Measurements from ENCODE around the gene OPA3.
A peak's percentile ranks its signal among the peaks of the same experiment; 100 is the strongest.

The OPA3 gene

DNA sequence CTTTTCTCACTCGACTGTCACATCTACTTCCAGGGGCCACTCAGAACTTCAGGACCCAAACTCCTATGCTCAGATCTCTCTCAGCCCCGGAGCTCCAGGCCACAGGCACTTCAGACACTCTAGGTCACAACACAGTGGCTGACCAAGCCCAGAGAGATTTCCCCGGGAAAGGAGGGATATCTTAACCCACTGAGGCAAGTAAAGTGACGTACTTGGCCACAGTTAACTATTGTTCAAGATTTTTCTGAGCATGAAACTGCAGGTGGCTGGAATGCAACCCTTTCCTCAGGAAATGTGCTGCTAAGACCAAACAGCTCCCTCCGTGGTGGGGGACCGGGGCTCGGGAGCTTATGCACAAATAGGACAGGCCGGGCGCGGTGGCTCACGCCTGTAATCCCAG, 23.9 kb downstream of the OPA3 start:
- TF ChIP-seq CTCF (IDR thresholded peaks at IDR 0.05; ENCODE audit: low read depth, low read length), result no peak
- H3K4me3 ChIP-seq (ENCODE audit: low read depth, low read length), result no peak overlapping the region

- no peak for TF ChIP-seq CTCF (IDR thresholded peaks at IDR 0.05; ENCODE audit: low read depth, low read length)
- no peak overlapping the region for H3K4me3 ChIP-seq (ENCODE audit: low read depth, low read length)
Observed at GRCh38 chr19:45560038-45560437, 24.6 kb downstream of the OPA3 start.

DNA sequence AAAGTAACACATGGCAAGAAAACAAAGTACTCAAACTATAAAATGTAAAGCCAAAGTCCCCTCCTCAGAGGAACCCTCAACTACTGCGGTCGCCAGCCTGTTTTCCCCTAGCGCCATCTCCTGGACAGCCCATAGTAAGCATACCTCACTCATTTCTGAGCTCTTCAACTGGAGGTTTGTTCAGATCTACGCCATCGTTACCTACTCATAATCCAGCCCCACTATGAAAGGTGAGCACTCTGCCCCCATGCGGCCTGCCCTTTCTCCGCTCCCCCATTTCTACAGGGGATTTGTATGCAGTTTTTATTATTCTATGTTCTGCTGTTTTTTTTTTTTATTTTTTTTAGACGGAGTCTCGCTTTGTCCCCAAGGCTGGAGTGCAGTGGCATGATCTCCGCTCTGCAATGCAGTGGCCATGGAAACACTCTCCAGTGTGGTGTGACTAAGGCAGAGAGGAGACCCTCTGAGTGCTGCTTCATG, 26.2 kb downstream of the OPA3 start:
- TF ChIP-seq CTCF (IDR thresholded peaks at IDR 0.05; ENCODE audit: low read depth, low read length), result peak; percentile 53
- no peak overlapping the region for H3K4me3 ChIP-seq (ENCODE audit: low read depth, low read length)

DNA sequence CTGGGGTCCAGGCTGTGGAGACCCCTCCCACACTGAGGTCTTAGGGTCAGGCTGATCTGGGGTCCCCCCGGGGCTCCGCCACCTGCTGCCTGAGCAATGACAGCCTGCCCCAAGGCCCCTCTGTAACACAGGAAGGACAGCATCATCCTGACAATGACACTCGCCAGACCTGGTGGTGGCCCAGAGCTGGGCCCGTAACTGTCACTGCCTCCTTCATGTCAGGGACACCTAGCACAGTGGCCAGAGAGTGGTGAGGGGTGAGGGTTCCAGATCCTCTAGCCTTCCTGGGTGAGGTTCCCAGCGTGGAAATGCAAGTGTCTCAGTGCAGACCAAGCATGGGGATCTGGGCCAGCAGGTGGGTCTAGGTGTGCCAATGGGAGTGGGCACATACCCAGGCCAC, 27.8 kb downstream of the OPA3 start:
- H3K4me3 ChIP-seq (ENCODE audit: low read depth, low read length), result no peak overlapping the region
- no peak for TF ChIP-seq CTCF (IDR thresholded peaks at IDR 0.05; ENCODE audit: low read depth, low read length)

- no peak for TF ChIP-seq CTCF (IDR thresholded peaks at IDR 0.05; ENCODE audit: low read depth, low read length)
- no peak overlapping the region for H3K4me3 ChIP-seq (ENCODE audit: low read depth, low read length)
Observed at GRCh38 chr19:45554481-45554880, 30.1 kb downstream of the OPA3 start.

DNA sequence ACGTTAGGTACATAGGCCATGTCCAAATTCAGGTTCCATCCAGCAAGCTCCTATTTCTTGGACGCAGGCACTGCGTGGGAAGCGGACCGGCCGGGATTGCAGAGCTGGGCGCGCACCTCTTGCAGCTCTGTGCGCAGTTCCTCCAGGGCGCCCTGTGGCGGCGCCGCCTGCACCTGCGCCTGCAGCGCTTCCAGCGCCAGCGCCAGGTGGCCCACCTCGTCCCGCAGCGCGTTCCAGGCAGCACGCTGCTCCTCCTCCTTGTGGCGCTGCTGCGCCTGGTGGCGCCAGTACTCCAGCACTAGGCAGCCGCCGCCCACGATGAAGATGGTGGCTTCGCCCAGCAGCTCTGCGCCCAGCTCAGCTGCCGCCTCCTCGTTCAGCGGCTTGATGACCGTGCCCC, 31.1 kb downstream of the OPA3 start:
- no peak overlapping the region for H3K4me3 ChIP-seq (ENCODE audit: low read depth, low read length)
- no peak for TF ChIP-seq CTCF (IDR thresholded peaks at IDR 0.05; ENCODE audit: low read depth, low read length)

- no peak overlapping the region for H3K4me3 ChIP-seq (ENCODE audit: low read depth, low read length)
Observed at GRCh38 chr19:45547965-45548609, 36.5 kb downstream of the OPA3 start.

More at GRCh38 chr19:45547965-45548609, 36.5 kb downstream of the OPA3 start:
- no peak for TF ChIP-seq CTCF (IDR thresholded peaks at IDR 0.05; ENCODE audit: low read depth, low read length)

Measured in WI38 (cell line).